HepG2 (cell line): ENCODE data around the gene SLC7A11. TPM values are rescaled to one million over a fixed set of nuclear protein-coding genes. Genes with fewer than 3 reads are reported as not detected.
A peak's percentile ranks its signal among the peaks of the same experiment; 100 is the strongest.

Source experiments
- ATAC-seq: fragments of 200-7000 bp; cut with Tn5 transposase; 3 replicates; pipeline ENCODE4 v1.9.1; 2020; ENCODE audit warnings: mild to moderate bottlenecking, moderate library complexity
- BruUV-seq: library from RNA; stranded (reverse); fragments of 400-500 nt; replicated peaks from 2 replicates; lab custom pipeline; 2021; lab: Mats Ljungman, UMichigan
- CTCF ChIA-PET: fragments of 300-600 bp; formaldehyde crosslinking; extraction: SDS; loops from one replicate; lab custom pipeline; 2021; ENCODE audit warnings: low total read pairs, inconsistent platforms, low intra/inter-chr PET ratio; lab: Yijun Ruan, JAX
- POLR2A ChIA-PET: fragments of 350-600 bp; sonication (Branson Sonifier 250); formaldehyde crosslinking; loops from one replicate; lab custom pipeline; 2020; ENCODE audit warnings: antibody characterized with exemption, inconsistent platforms; lab: Yijun Ruan, JAX
- DNase-seq: peaks from one replicate; pipeline ENCODE4 v3.0.0-alpha.2; 2015; ENCODE audit warnings: low spot score
- FAIRE-seq: peaks from 3 replicates; lab custom pipeline; 2011; peaks lifted over from hg19 to GRCh38; lab: Jason Lieb, UNC
- H2AFZ ChIP-seq: one replicate; pipeline ENCODE4 v1.6.1; 2011; ENCODE audit warnings: low read length, inconsistent platforms
- H3K27ac ChIP-seq: fragments of 300-600 bp; 3 replicates; pipeline ENCODE4 v1.8.0; 2011; ENCODE audit warnings: mixed run types, mild to moderate bottlenecking, mixed read lengths, low read length, inconsistent platforms; ENCODE audit not compliant: insufficient read depth; ENCODE audit errors: extremely low read length
- H3K27me3 ChIP-seq, 2 experiments: fragments of 200-600 bp in 1 of 2; 2 replicates in 1 of 2; 3 replicates in 1 of 2; pipeline versions ENCODE4 v1.6.0 to v1.8.0; 2011; ENCODE audit warnings: low read length in 2 of 2, mild to moderate bottlenecking in 2 of 2, moderate library complexity in 2 of 2, inconsistent platforms in 1 of 2; ENCODE audit not compliant: insufficient read depth in 2 of 2, control insufficient read depth in 1 of 2
- H3K36me3 ChIP-seq, 2 experiments: fragments of 200-600 bp in 1 of 2; replicated peaks in 1 of 2; 2 replicates in 1 of 2; 3 replicates in 1 of 2; pipeline versions ENCODE4 v1.5.1 to v1.8.0; 2011; ENCODE audit warnings: low read length in 2 of 2, inconsistent platforms in 1 of 2; ENCODE audit not compliant: insufficient read depth in 2 of 2, control insufficient read depth in 1 of 2
- H3K4me1 ChIP-seq: 2 replicates; pipeline ENCODE4 v1.5.1; 2012; ENCODE audit warnings: low read length, inconsistent platforms; ENCODE audit not compliant: insufficient read depth
- H3K4me2 ChIP-seq: 2 replicates; pipeline ENCODE4 v1.6.0; 2011; ENCODE audit warnings: low read depth, low read length, inconsistent platforms
- H3K4me3 ChIP-seq, 3 experiments: fragments of 200-600 bp in 1 of 3; sonication (generic), shearing (Covaris generic) in 1 of 3; replicated peaks in 1 of 3; 2 replicates each; pipeline ENCODE4 v1.5.1; 2011 to 2016; ENCODE audit warnings: low read length in 3 of 3, inconsistent platforms in 2 of 3, low read depth in 2 of 3, mild to moderate bottlenecking in 2 of 3, control low read depth in 1 of 3, mixed read lengths in 1 of 3; ENCODE audit not compliant: insufficient read depth in 1 of 3
- H3K79me2 ChIP-seq: one replicate; pipeline ENCODE4 v1.6.1; 2011; ENCODE audit warnings: low read length, inconsistent platforms; ENCODE audit not compliant: insufficient read depth
- H3K9ac ChIP-seq: 2 replicates; pipeline ENCODE4 v1.6.0; 2011; ENCODE audit warnings: mild to moderate bottlenecking, low read depth, low read length, inconsistent platforms; ENCODE audit not compliant: insufficient read depth
- H3K9me3 ChIP-seq: 2 replicates; pipeline ENCODE4 v1.5.1; 2012; ENCODE audit warnings: mild to moderate bottlenecking, low read length
- H4K20me1 ChIP-seq: 2 replicates; pipeline ENCODE4 v1.6.0; 2011; ENCODE audit warnings: inconsistent platforms, mild to moderate bottlenecking, low read length, moderate library complexity; ENCODE audit not compliant: insufficient read depth
- CEBPB ChIP-seq: IDR thresholded peaks from 2 replicates; pipeline ENCODE4 v1.6.1; 2011; ENCODE audit warnings: low read depth, low read length, improper control_type of control experiment, borderline replicate concordance
- HHEX ChIP-seq: IDR thresholded peaks from 2 replicates; pipeline ENCODE4 v1.6.1; 2016; ENCODE audit warnings: control low read depth
- NFE2L2 ChIP-seq: fragments of 150-350 bp; IDR thresholded peaks from 2 replicates; pipeline ENCODE4 v1.6.1; 2014; ENCODE audit warnings: low read length
- NR2F2 ChIP-seq: IDR thresholded peaks from 2 replicates; pipeline ENCODE4 v1.6.1; 2012; ENCODE audit warnings: low read depth, inconsistent platforms, borderline replicate concordance
- RBFOX2 ChIP-seq: fragments of 200-400 bp; formaldehyde crosslinking; IDR thresholded peaks from 2 replicates; pipeline ENCODE4 v1.6.1; 2017; ENCODE audit warnings: low read depth, mild to moderate bottlenecking, low read length
- RFXANK ChIP-seq: IDR thresholded peaks from 2 replicates; pipeline ENCODE4 v1.6.1; 2016
- TMF1 ChIP-seq: sonication (generic); formaldehyde crosslinking; IDR thresholded peaks from 2 replicates; pipeline ENCODE4 v1.8.1; 2022; ENCODE audit warnings: low read depth, missing genetic modification reagents
- ZFX ChIP-seq: sonication (generic); formaldehyde crosslinking; IDR thresholded peaks from 2 replicates; pipeline ENCODE4 v1.4.0; 2020; ENCODE audit warnings: mild to moderate bottlenecking, low read depth, missing genetic modification reagents, moderate library complexity
- ZNF136 ChIP-seq: sonication (generic); formaldehyde crosslinking; IDR thresholded peaks from 2 replicates; pipeline ENCODE4 v1.8.1; 2022; ENCODE audit warnings: low read depth, mild to moderate bottlenecking, moderate library complexity, missing genetic modification reagents
- ZNF143 ChIP-seq: sonication (generic); formaldehyde crosslinking; IDR thresholded peaks from 2 replicates; pipeline ENCODE4 v1.4.0; 2020; ENCODE audit warnings: missing genetic modification reagents
- ZNF331 ChIP-seq: sonication (generic); formaldehyde crosslinking; IDR thresholded peaks from 2 replicates; pipeline ENCODE4 v1.4.0; 2020; ENCODE audit warnings: missing genetic modification reagents
- WGBS: methylation state at CpG from one replicate; pipeline ENCODE4 v1.1.6; 2017; ENCODE audit warnings: low lambda C conversion rate; 5-methylcytosine and 5-hydroxymethylcytosine counted together
- in situ Hi-C: cut with HindIII; loops from 2 replicates; pipeline ENCODE4 v1.10.0; 2017; ENCODE audit warnings: low pct_unique_long_range_greater_than_20kb; ENCODE audit not compliant: extremely low pct_ligation_motif_present
- intact Hi-C: fragments of 100-400 bp; cut with micrococcal nuclease; formaldehyde crosslinking; loops from one replicate; pipeline ENCODE4 v1.10.0; 2022; ENCODE audit not compliant: unreplicated experiment
- polyA plus RNA-seq, 8 experiments: library from polyadenylated mRNA; depleted of rRNA in 3 of 8; stranded (reverse) in 7 of 8; unstranded in 1 of 8; fragments of >200 nt; fragmentation: Illumina TruSeq in 4 of 8; extraction: Trizol in 4 of 8; gene quantifications; 2 replicates each; pipeline versions ENCODE4 v1.2.1 to v1.2.3, GENCODE V29; 2011 to 2016; ENCODE audit warnings: low read depth in 4 of 8, missing spikeins in 1 of 8, mixed read lengths in 1 of 8; ENCODE audit not compliant: insufficient read depth in 1 of 8
- total RNA-seq, 5 experiments: library from RNA; depleted of rRNA; stranded (reverse); fragments of >200 nt; fragmentation: Illumina TruSeq; extraction: Trizol; gene quantifications; 2 replicates each; pipeline ENCODE4 v1.2.3, GENCODE V29; 2016; ENCODE audit warnings: low read depth in 1 of 5
- TF ChIP-seq, protein P1 (sequence below): sonication (generic); formaldehyde crosslinking; IDR thresholded peaks from 2 replicates; pipeline ENCODE4 v1.4.0; 2020; ENCODE audit warnings: low read depth, mild to moderate bottlenecking, missing genetic modification reagents

Gene SLC7A11
- total and polyA plus RNA-seq, 2 of the 13 experiments (the other 11 are each of a cell fraction or from before 2014, with no cell fraction given), result 15.7 to 17.5 TPM

DNA sequence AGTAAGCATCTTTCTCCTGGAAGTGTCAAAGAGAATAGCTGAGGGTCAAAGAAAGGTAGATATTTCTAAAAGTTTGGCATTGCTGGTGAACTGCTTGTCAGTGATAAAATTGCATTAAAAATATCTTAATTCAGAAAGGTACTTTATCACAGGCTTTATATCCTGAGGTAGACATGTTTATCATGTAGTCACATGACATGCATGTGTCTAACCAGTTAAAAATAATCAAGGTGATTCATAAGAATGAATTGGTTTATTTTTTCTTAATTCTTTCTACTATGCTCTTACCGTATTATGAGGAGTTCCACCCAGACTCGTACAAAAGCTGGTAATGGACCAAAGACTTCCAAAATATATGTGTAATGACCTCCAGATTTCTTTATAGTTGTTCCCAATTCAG, 6.1 kb downstream of the SLC7A11 start:
- Histone ChIP-seq H2AFZ (no peak overlapping the region), H4K20me1 (peaks cover 30% of the 10 kb centered on the region; the same call in 1 of the 2 replicates), H3K4me1 (peaks cover 28% of the 10 kb centered on the region), H3K9me3 (no peaks in the 10 kb centered on the region), H3K4me2 (peak overlapping the region; percentile 34), H3K4me3 (no peak overlapping the region), H3K36me3 (peaks cover 3 to 49% of the 10 kb centered on the region in 2 experiments), H3K79me2 (peaks cover 62% of the 10 kb centered on the region), H3K9ac (no peak overlapping the region), H3K27ac (no peak overlapping the region), H3K27me3 (no peaks in the 10 kb centered on the region)
- DNase-seq (no peak), FAIRE-seq (no peak), ATAC-seq (no peak)
- in situ Hi-C loops, result no loop called here
- ChIA-PET CTCF (no interaction called here), POLR2A (interaction anchor here (1.5 kb wide), 1 partner anchor 36 kb away, joined by 4 read pairs; no protein-coding TSS in a partner anchor)
- 88% methylated on average over 2 of the region's 2 CpGs for WGBS
- intact Hi-C loops, result no loop called here
- TF ChIP-seq ZFX (CRISPR knock-in tag) (no peak), ZNF143 (no peak), ZNF331 (no peak), NR2F2 (no peak), HHEX (no peak), CEBPB (no peak), RFXANK (CRISPR knock-in tag) (no peak)
- TF ChIP-seq, protein P1, sequence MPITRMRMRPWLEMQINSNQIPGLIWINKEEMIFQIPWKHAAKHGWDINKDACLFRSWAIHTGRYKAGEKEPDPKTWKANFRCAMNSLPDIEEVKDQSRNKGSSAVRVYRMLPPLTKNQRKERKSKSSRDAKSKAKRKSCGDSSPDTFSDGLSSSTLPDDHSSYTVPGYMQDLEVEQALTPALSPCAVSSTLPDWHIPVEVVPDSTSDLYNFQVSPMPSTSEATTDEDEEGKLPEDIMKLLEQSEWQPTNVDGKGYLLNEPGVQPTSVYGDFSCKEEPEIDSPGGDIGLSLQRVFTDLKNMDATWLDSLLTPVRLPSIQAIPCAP (CRISPR knock-in tag), result no peak
- no TSS peak for BruUV-seq

DNA sequence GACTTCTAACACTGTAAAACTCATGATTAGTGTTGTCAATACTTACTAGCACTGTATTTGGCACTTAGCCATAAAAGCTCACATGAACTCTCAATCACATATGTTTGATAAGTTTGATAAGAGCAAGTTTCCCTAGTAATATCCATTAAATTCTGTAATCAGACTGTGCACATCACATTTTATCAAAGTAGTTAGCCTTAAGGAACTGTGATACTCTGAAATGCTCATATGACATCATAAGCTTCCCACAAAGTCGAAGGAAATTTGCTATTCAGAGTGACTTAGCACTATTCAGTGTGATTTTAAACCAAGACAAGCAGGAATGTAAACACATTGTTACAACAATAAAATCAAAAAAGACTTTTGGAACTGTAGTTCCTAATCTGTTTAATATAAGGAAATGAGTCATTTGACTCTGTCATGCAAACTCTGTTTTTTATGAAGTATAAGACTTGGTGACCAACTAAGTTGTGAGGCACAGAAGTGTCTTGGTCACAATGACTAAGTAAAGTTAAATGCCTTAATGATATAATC, 6.7 kb downstream of the SLC7A11 start:
- intact Hi-C loops, result no loop called here
- Histone ChIP-seq H2AFZ (no peak overlapping the region), H3K4me2 (peak overlapping the region; percentile 34; the same call in 1 of the 2 replicates), H3K9ac (no peak overlapping the region), H3K79me2 (peaks cover 57% of the 10 kb centered on the region), H4K20me1 (peaks cover 30% of the 10 kb centered on the region; the same call in 1 of the 2 replicates), H3K27ac (no peak overlapping the region), H3K36me3 (peaks cover 3 to 54% of the 10 kb centered on the region in 2 experiments), H3K9me3 (no peaks in the 10 kb centered on the region), H3K4me1 (peaks cover 28% of the 10 kb centered on the region), H3K27me3 (no peaks in the 10 kb centered on the region), H3K4me3 (no peak overlapping the region)
- in situ Hi-C loops, result no loop called here
- ATAC-seq, result no peak
- ChIA-PET POLR2A (interaction anchor here (1.5 kb wide), 1 partner anchor 36 kb away, joined by 4 read pairs; no protein-coding TSS in a partner anchor), CTCF (no interaction called here)
- TF ChIP-seq NFE2L2 (peak; percentile 63; the same call in 1 of the 2 replicates), ZNF136 (CRISPR knock-in tag) (no peak), RBFOX2 (peak; percentile 39; the same call in 1 of the 2 replicates), TMF1 (CRISPR knock-in tag) (no peak)
- 79% methylated on average over 1 of the region's 1 CpG for WGBS
- no TSS peak for BruUV-seq
- no peak for DNase-seq
- FAIRE-seq, result no peak
